ENCODE data around the gene PNMA5.

The PNMA5 gene

GRCh38 chrX:152958524-152959465 is 35.1 kb downstream of the PNMA5 start:
- peak; percentile 43 for DNase-seq (ENCODE audit: low spot score)

GRCh38 chrX:152958047-152958446 is 35.9 kb downstream of the PNMA5 start:
- DNase-seq (ENCODE audit: low spot score): no peak

DNA sequence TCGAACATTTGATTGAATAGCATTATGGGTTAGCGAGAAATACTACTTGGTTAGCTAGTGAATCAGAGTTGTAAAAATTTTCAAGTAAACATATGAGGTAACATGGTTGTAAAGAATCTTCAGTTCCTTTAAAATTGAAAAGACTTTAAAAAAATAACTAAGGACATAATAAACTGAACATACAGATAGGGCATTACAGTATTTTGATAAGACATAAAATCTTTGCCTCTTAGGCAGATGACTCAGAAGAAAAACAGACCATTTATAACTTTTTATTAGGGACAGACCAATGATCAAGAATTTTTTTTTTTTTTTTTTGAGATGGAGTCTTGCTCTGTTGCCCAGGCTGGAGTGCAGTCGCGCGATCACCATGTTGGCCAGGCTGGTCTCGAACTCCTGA is 43.1 kb downstream of the PNMA5 start:
- DNase-seq (ENCODE audit: low spot score): no peak

DNA sequence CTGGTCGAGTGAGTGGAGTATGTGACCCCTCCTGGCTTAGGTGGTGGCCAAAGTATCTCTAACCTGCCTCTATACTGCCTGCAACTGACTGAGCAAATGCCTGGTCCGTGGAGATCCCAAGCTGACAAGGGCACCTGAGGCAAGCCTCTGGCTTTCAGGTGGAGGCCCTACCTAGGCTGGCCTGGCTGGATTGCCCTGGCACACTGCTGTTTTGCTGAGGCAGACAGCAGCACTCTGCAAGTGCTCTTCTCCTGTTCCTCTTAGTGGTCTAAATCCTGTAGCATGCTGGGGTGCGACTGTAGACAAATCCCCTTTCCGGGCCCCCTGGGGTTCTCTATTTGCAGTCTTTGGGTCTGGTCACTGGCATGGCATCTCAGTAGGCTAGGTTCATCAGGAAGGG is 44.8 kb downstream of the PNMA5 start:
- no peak for DNase-seq (ENCODE audit: low spot score)

GRCh38 chrX:152946681-152947080 is 47.2 kb downstream of the PNMA5 start:
- DNase-seq (ENCODE audit: low spot score): no peak

- DNase-seq (ENCODE audit: low spot score): no peak
These were observed 48.6 kb downstream of the PNMA5 start for GRCh38 chrX:152945021-152945979.

GRCh38 chrX:152943826-152944225 is 50.1 kb downstream of the PNMA5 start:
- no peak for DNase-seq (ENCODE audit: low spot score)

DNA sequence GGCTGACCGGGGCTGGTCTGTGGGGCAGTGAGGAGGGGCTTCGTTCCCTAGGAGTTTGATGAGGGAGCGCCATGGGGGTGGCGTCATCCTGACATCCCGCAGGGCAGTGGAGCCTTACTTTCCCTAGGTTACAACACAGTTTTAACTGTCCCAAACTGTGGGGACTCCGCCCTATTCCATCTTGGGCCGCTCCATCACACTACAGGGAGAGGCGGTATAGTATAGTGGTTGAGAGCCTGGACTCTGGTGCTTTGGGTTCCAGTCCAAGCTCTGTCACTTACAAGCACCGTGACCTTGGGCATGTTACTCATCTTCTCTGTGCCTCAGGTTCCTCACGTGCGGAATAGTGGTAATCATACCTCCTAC is 51.9 kb downstream of the PNMA5 start:
- DNase-seq (ENCODE audit: low spot score): no peak

GRCh38 chrX:152941328-152942076 is 52.4 kb downstream of the PNMA5 start:
- DNase-seq (ENCODE audit: low spot score): peak; percentile 73
